ENCODE measurements around the gene EHD2.

- TF ChIP-seq CTCF (IDR thresholded peaks at IDR 0.05) (no peak), POLR2A (IDR thresholded peaks at IDR 0.05) (no peak)
Observed at GRCh38 chr19:47730521-47730889, 17.3 kb downstream of the EHD2 start.
